ENCODE measurements around the gene GRIP2.

DNA sequence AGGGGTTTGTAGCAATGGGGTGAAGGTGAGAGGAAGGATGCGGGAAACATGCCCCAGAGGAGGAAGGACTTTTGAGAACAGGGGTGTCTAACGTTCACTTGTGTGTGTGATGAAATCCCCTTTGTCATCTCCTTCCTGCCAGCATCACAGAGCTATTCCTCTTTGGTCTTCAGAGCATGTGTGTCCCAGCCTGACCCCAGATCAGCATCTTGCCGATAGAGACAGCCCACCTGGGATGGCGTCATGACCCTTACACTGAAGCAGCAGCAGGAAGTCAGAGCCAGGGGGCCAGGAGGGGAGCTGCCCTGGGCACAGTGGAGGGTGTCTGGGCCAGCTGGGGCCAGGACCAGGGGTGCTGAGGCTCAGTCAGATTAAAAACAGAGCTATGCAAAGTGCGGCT is 29.9 kb upstream of the GRIP2 start:
- no peak for TF ChIP-seq CREB5 (CRISPR knock-in tag; IDR thresholded peaks at IDR 0.05; ENCODE audit: low read depth)
- no peak for TF ChIP-seq PATZ1 (CRISPR knock-in tag; IDR thresholded peaks at IDR 0.05; ENCODE audit: borderline replicate concordance)
- TF ChIP-seq CSRNP3 (CRISPR knock-in tag; IDR thresholded peaks at IDR 0.05) = no peak
- no peak for TF ChIP-seq SNAI2 (CRISPR knock-in tag; IDR thresholded peaks at IDR 0.05)
- TF ChIP-seq GLIS3 (CRISPR knock-in tag; IDR thresholded peaks at IDR 0.05) = no peak
- TF ChIP-seq RARB (CRISPR knock-in tag; IDR thresholded peaks at IDR 0.05) = no peak
- no peak for TF ChIP-seq ARNTL (CRISPR knock-in tag; IDR thresholded peaks at IDR 0.05; ENCODE audit: borderline replicate concordance, low read depth)
- no peak for TF ChIP-seq ISL1 (CRISPR knock-in tag; IDR thresholded peaks at IDR 0.05)
- TF ChIP-seq OSR1 (CRISPR knock-in tag; IDR thresholded peaks at IDR 0.05) = no peak
